Fibroblast of gingiva (primary cell): ENCODE results near the gene SPTBN1.

Experiments used
- DNase-seq: peaks from one replicate; pipeline ENCODE4 v3.0.0-alpha.2; 2011; ENCODE audit warnings: low read depth

SPTBN1 gene

DNA sequence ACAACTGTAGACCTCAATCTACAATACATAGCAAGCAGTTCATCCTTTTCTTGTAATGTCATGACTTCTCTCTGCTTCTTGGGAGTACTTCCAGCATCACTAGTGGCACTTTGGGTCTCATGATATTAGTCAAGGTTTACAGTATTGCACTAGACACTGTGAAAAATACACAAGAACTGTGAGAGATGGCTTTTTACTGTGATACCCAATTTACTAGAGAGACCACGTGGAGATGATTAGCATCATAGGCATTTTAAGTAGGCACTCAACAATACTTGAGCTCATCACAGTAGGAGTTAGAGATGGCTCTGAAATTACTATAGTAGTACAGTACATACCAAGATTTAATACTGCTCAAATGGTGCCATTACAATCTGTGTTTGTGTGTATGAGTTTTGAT, 154.6 kb downstream of the SPTBN1 start:
- no peak for DNase-seq

DNA sequence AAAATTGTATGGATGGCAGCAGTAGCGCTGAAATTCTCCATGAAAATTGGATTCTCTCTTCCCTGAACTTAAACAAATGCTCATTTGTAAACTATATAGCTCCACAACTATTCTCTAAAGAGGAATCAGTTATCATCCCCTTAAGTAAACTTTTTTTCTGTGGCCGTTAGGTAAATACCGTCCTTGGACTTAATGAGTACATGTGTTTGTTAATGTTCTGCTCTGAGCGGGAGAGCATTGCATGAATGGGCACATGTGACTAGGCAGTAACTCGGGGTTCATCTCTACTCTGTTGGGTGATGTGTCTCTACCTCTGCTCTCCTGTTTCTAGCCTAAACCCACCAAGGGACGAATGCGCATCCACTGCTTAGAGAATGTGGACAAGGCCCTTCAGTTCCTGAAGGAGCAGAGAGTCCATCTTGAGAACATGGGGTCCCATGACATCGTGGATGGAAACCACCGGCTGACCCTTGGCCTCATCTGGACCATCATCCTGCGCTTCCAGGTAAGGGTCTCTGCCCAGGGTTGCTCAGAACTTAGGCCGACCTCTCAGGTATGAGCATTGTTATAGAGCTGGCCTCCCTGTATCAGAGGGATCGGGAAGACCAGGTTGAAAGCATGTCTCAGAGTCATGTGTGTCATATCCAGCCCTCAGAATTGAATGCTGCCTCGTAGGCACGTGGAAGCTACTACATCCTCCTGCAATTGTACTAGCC, 155.9 kb downstream of the SPTBN1 start:
- DNase-seq: no peak

DNA sequence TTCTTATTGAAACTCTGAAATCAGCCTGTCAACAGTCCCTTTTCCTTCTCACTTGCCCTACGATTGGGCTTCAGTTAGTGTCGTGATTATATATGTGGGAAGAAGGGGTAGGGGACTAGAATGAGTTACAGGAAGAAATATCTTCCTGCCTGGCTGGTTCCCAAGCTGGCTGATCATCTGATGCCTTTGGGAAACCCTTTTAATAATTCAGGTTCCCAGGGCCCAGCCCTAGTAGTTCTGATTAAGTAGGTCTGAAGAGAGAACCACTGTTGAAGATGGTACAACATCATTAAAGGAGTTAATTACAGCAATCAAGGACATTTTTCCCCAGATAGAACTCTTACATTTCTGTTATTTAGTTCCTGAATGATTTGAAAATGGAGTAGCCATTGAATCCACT, 157.3 kb downstream of the SPTBN1 start:
- no peak for DNase-seq

GRCh38 chr2:54613794-54614257, 157.7 kb downstream of the SPTBN1 start:
- DNase-seq: no peak

- DNase-seq: no peak
These were observed 158.7 kb downstream of the SPTBN1 start for GRCh38 chr2:54614819-54615218.

- DNase-seq: no peak
These were observed 159.9 kb downstream of the SPTBN1 start for GRCh38 chr2:54615832-54616534.

- peak; percentile 41 for DNase-seq
These were observed 161.3 kb downstream of the SPTBN1 start for GRCh38 chr2:54617409-54617808.

DNA sequence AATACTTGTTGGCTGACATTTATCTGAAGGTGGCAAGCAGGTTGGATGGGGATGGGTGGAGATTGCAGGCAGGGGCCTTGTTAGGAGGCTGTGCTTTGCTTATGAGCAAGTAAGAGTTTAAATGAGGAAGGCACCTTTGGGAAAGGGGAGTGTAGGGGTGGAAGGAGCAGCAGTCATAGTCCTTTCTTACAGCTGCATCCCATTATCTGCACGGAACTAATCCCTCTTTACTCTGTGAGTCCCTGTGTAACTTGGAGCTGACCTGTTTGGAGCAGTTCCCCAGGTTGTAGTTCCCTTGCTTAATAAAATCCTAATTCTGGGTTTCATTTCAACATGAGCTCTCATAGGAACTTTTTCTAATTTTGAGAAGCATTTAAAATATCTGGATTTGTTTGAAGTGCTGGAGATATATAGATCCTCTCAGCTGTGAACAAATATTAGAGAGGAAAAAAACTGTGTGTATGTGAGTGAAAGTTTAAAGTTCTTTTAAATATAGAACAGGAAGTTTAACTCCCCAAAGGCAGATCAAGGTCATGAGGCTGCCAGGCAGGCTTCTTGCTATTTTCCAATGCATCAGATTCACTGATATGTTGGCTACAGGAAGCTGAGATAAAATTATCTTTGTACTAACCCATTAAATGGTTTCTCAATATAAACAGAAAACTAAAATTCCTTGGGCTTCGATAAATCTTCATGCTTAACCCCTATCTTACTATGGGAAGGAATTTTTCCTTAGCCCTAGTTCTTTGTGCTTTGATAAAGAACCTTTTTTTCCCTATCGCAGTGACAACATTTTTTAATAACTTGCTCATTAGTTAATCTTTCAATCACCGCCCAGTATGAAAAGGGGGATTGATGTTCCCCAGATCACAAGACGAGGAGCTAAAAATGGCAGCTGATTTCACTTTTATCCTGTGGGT, 162.8 kb downstream of the SPTBN1 start:
- DNase-seq: no peak

DNA sequence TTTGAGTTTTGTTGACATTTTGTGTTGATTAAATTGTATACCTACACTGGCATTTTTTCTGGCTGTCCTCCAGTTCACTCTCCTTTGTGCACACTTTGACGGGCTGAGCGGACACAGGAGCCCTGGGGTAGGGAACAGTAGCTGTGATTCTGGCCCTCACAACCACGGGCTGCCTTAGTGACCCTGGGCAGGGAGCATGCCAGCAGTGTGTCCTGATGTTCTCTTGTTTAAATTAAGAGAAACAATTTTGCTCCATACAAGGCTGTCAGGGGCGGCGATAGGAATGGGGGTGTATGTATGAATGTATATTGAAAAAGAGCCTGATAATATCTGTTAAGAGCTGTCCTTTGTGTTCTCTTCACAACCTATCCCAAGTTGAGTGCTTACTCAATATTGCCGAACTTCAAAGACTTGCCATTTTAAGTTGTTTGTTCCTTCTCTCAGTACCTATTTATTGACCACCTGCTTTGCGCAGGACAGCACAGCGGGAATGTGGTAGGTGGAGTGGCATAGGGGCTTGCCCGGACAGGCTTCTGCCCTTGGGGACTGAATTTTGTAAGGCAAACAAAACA, 163.6 kb downstream of the SPTBN1 start:
- DNase-seq: no peak

DNA sequence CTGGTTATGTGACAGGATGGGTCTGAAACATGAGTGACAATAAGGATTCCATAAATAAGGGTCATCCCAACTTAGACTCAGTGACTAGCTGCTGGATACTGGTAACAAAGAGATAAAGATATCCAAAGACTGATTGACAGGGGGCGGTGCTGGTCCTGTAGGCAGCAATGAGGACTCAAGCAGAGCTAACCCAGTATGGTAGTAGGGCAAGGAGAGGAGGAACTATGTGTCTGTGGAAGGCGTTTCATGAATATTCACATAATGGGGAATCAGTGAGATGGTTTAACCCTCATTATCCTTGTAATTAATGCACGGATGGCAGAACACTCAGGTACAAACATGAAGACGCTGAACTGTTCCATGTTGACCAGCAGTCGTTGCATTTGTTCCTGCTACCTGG, 164.8 kb downstream of the SPTBN1 start:
- DNase-seq: no peak

GRCh38 chr2:54624591-54625071, 168.5 kb downstream of the SPTBN1 start:
- no peak for DNase-seq

DNA sequence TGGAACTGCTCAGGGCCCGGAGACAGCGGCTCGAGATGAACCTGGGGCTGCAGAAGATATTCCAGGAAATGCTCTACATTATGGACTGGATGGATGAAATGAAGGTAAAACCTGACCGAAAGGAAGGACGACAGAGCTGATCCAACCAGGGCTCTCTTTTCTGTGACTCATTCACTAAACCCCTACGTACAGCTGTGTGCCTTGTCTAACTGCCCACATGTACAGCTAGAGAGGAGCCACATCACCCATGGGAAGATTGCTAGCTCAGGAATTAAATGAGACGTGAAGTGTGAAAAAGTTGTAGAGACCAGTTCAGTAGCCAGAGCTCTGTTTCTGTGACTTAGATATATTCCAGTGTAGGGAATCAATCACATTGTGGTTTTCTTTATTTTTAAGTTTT, 170.0 kb downstream of the SPTBN1 start:
- DNase-seq: no peak

GRCh38 chr2:54626884-54627283, 170.8 kb downstream of the SPTBN1 start:
- no peak for DNase-seq

GRCh38 chr2:54627973-54628372, 171.8 kb downstream of the SPTBN1 start:
- DNase-seq: no peak

GRCh38 chr2:54628418-54628817, 172.3 kb downstream of the SPTBN1 start:
- no peak for DNase-seq

GRCh38 chr2:54628957-54629356, 172.8 kb downstream of the SPTBN1 start:
- DNase-seq: no peak

- no peak for DNase-seq
These were observed 173.3 kb downstream of the SPTBN1 start for GRCh38 chr2:54629390-54629789.

DNA sequence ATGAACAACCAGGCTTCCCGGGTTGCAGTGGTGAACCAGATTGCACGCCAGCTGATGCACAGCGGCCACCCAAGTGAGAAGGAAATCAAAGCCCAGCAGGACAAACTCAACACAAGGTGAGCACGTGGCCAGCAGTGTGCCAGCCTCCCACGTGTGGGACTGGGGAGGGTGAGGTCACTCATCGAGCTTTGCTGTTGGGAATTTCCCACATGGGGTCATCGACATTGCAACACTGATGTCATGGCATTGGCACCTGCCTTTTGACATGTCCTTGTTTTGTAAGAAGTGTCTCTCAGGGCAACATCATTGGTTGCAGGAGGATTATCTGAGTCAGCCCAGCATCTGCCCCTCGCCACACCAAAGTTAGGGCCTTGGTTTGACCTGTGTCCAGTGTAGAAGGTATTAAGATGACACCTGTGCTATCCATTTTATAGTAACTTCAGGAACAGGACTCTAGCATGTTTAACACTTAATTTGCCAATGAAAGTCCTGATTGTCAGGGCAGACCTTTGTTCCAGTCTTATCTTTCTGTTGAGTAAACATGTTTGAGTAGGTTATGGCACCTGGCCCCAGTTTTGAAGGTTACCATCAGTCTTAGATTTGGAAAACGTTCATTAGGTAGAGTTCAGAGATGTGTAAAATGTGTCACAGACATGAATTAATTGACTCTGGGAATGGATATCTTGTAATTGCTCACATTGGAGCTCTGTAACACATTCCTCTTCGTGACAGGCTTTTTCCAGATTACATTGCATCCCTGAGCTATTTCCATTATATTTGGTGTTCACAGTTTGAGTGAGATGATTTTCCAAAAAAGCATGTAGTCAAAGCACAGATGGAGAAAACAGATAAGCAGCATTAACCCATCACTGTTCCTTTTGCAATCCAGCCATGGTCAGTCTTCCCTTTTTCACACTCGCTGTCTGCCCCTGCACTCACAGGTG, 174.1 kb downstream of the SPTBN1 start:
- DNase-seq: peak; percentile 30

DNA sequence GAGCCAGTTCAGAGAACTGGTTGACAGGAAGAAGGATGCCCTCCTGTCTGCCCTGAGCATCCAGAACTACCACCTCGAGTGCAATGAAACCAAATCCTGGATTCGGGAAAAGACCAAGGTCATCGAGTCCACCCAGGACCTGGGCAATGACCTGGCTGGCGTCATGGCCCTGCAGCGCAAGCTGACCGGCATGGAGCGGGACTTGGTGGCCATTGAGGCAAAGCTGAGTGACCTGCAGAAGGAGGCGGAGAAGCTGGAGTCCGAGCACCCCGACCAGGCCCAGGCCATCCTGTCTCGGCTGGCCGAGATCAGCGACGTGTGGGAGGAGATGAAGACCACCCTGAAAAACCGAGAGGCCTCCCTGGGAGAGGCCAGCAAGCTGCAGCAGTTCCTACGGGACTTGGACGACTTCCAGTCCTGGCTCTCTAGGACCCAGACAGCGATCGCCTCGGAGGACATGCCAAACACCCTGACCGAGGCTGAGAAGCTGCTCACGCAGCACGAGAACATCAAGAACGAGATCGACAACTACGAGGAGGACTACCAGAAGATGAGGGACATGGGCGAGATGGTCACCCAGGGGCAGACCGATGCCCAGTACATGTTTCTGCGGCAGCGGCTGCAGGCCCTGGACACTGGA, 174.9 kb downstream of the SPTBN1 start:
- no peak for DNase-seq

DNA sequence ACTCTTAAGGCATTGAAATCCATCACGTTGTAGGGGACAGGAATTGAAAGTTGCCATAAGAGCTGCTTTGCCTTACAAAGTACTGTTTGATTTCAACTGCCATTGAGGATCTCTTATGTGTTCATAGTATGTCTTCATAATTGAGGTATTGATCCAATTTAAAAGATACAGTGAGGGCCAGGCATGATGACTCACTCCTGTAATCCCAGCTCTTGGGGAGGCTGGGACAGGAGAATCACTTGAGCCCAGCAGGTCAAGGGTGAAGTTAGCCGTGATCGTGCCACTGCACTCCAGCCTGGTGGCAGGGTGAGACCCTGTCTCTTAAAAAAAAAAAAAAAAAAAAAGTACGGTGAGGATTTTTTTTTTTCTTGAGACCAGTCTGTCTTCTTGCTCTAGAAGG, 175.6 kb downstream of the SPTBN1 start:
- no peak for DNase-seq
